Endothelial cell of umbilical vein (primary cell): ENCODE data around the gene ARHGAP15. TPM values are rescaled to one million over a fixed set of nuclear protein-coding genes. Genes with fewer than 3 reads are reported as not detected.

Experiments
- BruUV-seq: library from RNA; stranded (reverse); fragments of 400-500 nt; replicated peaks from 2 replicates; lab custom pipeline; 2021; lab: Mats Ljungman, UMichigan
- CTCF ChIA-PET: fragments of 300-600, 350-600 bp; sonication (Branson Sonifier 250); formaldehyde crosslinking; loops from one replicate; lab custom pipeline; 2021; ENCODE audit warnings: antibody characterized with exemption, inconsistent platforms; lab: Charles Lee
- POLR2A ChIA-PET: fragments of 300-600, 350-600 bp; sonication (Branson Sonifier 250); formaldehyde crosslinking; loops from one replicate; lab custom pipeline; 2021; ENCODE audit warnings: antibody characterized with exemption, inconsistent platforms; lab: Charles Lee
- DNase-seq: peaks from one replicate; pipeline ENCODE4 v3.0.0-alpha.2; 2011; ENCODE audit warnings: low read depth, low spot score
- FAIRE-seq: peaks from 2 replicates; lab custom pipeline; 2011; peaks lifted over from hg19 to GRCh38; lab: Jason Lieb, UNC
- H2AFZ ChIP-seq: 2 replicates; pipeline ENCODE4 v1.6.0; 2012; ENCODE audit warnings: low read depth, low read length, control low read depth, inconsistent platforms
- H3K27ac ChIP-seq: 2 replicates; pipeline ENCODE4 v1.5.1; 2011; ENCODE audit warnings: low read depth, mild to moderate bottlenecking, control low read depth, low read length, moderate library complexity; ENCODE audit not compliant: insufficient read depth
- H3K27me3 ChIP-seq, 2 experiments: 2 replicates each; pipeline versions ENCODE4 v1.6.0 to v1.6.1; 2011; ENCODE audit warnings: low read length in 2 of 2, mixed read lengths in 1 of 2; ENCODE audit not compliant: control insufficient read depth in 2 of 2, insufficient read depth in 2 of 2
- H3K36me3 ChIP-seq, 2 experiments: 2 replicates in 1 of 2; 3 replicates in 1 of 2; pipeline ENCODE4 v1.5.1; 2011; ENCODE audit warnings: low read length in 2 of 2, mild to moderate bottlenecking in 1 of 2, moderate library complexity in 1 of 2; ENCODE audit not compliant: control insufficient read depth in 2 of 2, insufficient read depth in 2 of 2; ENCODE audit errors: extremely low read depth in 1 of 2
- H3K4me1 ChIP-seq: 3 replicates; pipeline ENCODE4 v1.5.1; 2011; ENCODE audit warnings: mild to moderate bottlenecking, low read length; ENCODE audit not compliant: control insufficient read depth, insufficient read depth; ENCODE audit errors: extremely low read depth
- H3K4me2 ChIP-seq: 2 replicates; pipeline ENCODE4 v1.6.1; 2011; ENCODE audit warnings: low read length, control low read depth, mixed read lengths; ENCODE audit not compliant: insufficient read depth
- H3K4me3 ChIP-seq, 3 experiments: fragments of 200-600 bp in 1 of 3; sonication (generic), shearing (Covaris generic) in 1 of 3; replicated peaks in 1 of 3; 2 replicates each; pipeline ENCODE4 v1.5.1; 2011 to 2016; ENCODE audit warnings: control low read depth in 3 of 3, low read length in 3 of 3, mild to moderate bottlenecking in 2 of 3, inconsistent platforms in 1 of 3, low read depth in 1 of 3, moderate library complexity in 1 of 3; ENCODE audit not compliant: insufficient read depth in 1 of 3
- H3K79me2 ChIP-seq: 2 replicates; pipeline ENCODE4 v1.6.0; 2012; ENCODE audit warnings: low read length, inconsistent platforms; ENCODE audit not compliant: control insufficient read depth, insufficient read depth
- H3K9ac ChIP-seq: replicated peaks from 2 replicates; pipeline ENCODE3; 2011; ENCODE audit warnings: low read length, control low read depth; ENCODE audit not compliant: insufficient read depth; ENCODE audit errors: extremely low read depth
- H3K9me1 ChIP-seq: replicated peaks from 3 replicates; pipeline ENCODE4 v1.6.0; 2011; ENCODE audit warnings: mild to moderate bottlenecking, low read length; ENCODE audit not compliant: control insufficient read depth, insufficient read depth; ENCODE audit errors: extremely low read depth
- H3K9me3 ChIP-seq: replicated peaks from 2 replicates; pipeline ENCODE4 v1.5.1; 2012; ENCODE audit warnings: low read length, inconsistent platforms; ENCODE audit not compliant: control insufficient read depth, insufficient read depth
- H4K20me1 ChIP-seq: replicated peaks from 2 replicates; pipeline ENCODE3; 2011; ENCODE audit warnings: mild to moderate bottlenecking, low read length; ENCODE audit not compliant: control insufficient read depth, insufficient read depth; ENCODE audit errors: extremely low read depth
- CTCF ChIP-seq, 2 donors: IDR thresholded peaks; 1 replicate in 1 of 2; 2 replicates in 1 of 2; pipeline ENCODE4 v1.5.1; 2011; ENCODE audit warnings: low read length in 2 of 2, mild to moderate bottlenecking in 2 of 2, moderate library complexity in 2 of 2, control low read depth in 1 of 2, inconsistent platforms in 1 of 2, low read depth in 1 of 2; ENCODE audit not compliant: insufficient read depth in 1 of 2; ENCODE audit errors: extremely low read depth in 1 of 2
- EZH2 ChIP-seq: IDR thresholded peaks from 2 replicates; pipeline ENCODE4 v1.6.1; 2012; ENCODE audit warnings: borderline replicate concordance, low read depth, mild to moderate bottlenecking, moderate library complexity, low read length, inconsistent platforms; ENCODE audit not compliant: severe bottlenecking
- FOS ChIP-seq: IDR thresholded peaks from 2 replicates; pipeline ENCODE4 v1.6.1; 2011; ENCODE audit warnings: mild to moderate bottlenecking, low read length, moderate library complexity, borderline replicate concordance; ENCODE audit not compliant: insufficient read depth
- GATA2 ChIP-seq: IDR thresholded peaks from 2 replicates; pipeline ENCODE4 v1.7.0; 2011; ENCODE audit warnings: low read depth, mild to moderate bottlenecking, moderate library complexity, mixed read lengths, low read length; ENCODE audit not compliant: insufficient read length, insufficient read depth
- JUN ChIP-seq: IDR thresholded peaks from 2 replicates; pipeline ENCODE4 v1.6.1; 2011; ENCODE audit warnings: borderline replicate concordance, low read depth; ENCODE audit not compliant: insufficient read length, insufficient read depth
- MAX ChIP-seq: IDR thresholded peaks from 2 replicates; pipeline ENCODE4 v1.6.1; 2011; ENCODE audit not compliant: insufficient read depth, insufficient read length
- MYC ChIP-seq: IDR thresholded peaks from one replicate; pipeline ENCODE4 v1.6.1; 2011; ENCODE audit warnings: mild to moderate bottlenecking, low read depth, low read length
- POLR2A ChIP-seq: IDR thresholded peaks from 2 replicates; pipeline ENCODE4 v1.6.1; 2012; ENCODE audit warnings: low read depth, mild to moderate bottlenecking, control low read depth, low read length
- POLR2AphosphoS5 ChIP-seq: IDR thresholded peaks from 2 replicates; pipeline ENCODE4 v1.6.1; 2012; ENCODE audit warnings: low read depth, mild to moderate bottlenecking, control low read depth, low read length, moderate library complexity; ENCODE audit not compliant: insufficient read depth
- dilution Hi-C: fragments of 300-500 bp; cut with MboI; formaldehyde crosslinking; loops from one replicate; pipeline ENCODE4 v1.15.0; 2019; ENCODE audit warnings: low sequenced_read_pairs; ENCODE audit not compliant: extremely low pct_ligation_motif_present
- intact Hi-C: fragments of 100-400 bp; cut with micrococcal nuclease; formaldehyde crosslinking; loops from one replicate; pipeline ENCODE4 v1.10.0; 2022
- polyA plus RNA-seq, 4 experiments: library from polyadenylated mRNA; depleted of rRNA in 3 of 4; stranded (reverse) in 3 of 4; unstranded in 1 of 4; fragments of >200 nt; gene quantifications; 2 replicates each; pipeline versions ENCODE4 v1.2.1 to v1.2.3, GENCODE V29; 2011 to 2012; ENCODE audit warnings: missing spikeins in 1 of 4
- total RNA-seq: library from RNA; stranded (reverse); gene quantifications from 2 replicates; pipeline ENCODE4 v1.2.3, GENCODE V29; 2021

Gene ARHGAP15
- total and polyA plus RNA-seq, 2 donors (not counting 3 experiments of a cell fraction or from before 2014, with no cell fraction given), result not detected

- no peak overlapping the region for H3K4me3 ChIP-seq
- CTCF ChIA-PET, result interaction anchor here (0.7 to 1.4 kb wide), 4 partner anchors 10 to 149 kb away, joined by 3 to 8 read pairs (median 6); no protein-coding TSS in a partner anchor
- dilution Hi-C loops, result no loop called here
These were observed 54.7 kb downstream of the ARHGAP15 start for GRCh38 chr2:143183804-143184463.

More at GRCh38 chr2:143183804-143184463, 54.7 kb downstream of the ARHGAP15 start:
- FAIRE-seq (no peak), DNase-seq (no peak)
- H3K36me3 ChIP-seq, result no peaks in the 10 kb centered on the region
- H3K4me2 ChIP-seq, result no peak overlapping the region
- H3K9me1 ChIP-seq, result no peaks in the 10 kb centered on the region
- no peak overlapping the region for H2AFZ ChIP-seq
- intact Hi-C loops, result no loop called here
- no peaks in the 10 kb centered on the region for H3K4me1 ChIP-seq
- no TSS peak for BruUV-seq
- H3K27me3 ChIP-seq, result peaks cover 0 to 3% of the 10 kb centered on the region in 2 experiments
- no peaks in the 10 kb centered on the region for H3K9me3 ChIP-seq
- TF ChIP-seq POLR2A (no peak), CTCF (IDR thresholded peaks at IDR 0.05; ENCODE audit: extremely low read depth in 1 of 2, insufficient read depth in 1 of 2, low read depth in 1 of 2, low read length in 2 of 2) (no peak), MAX (no peak), JUN (no peak), POLR2AphosphoS5 (no peak), GATA2 (no peak), EZH2 (no peak), MYC (no peak), FOS (no peak)
- no peaks in the 10 kb centered on the region for H3K79me2 ChIP-seq
- H3K27ac ChIP-seq, result no peak overlapping the region
- POLR2A ChIA-PET, result no interaction called here
- no peaks in the 10 kb centered on the region for H4K20me1 ChIP-seq
- H3K9ac ChIP-seq, result no peak overlapping the region
